ENCODE measurements around the gene EPHA6.

DNA sequence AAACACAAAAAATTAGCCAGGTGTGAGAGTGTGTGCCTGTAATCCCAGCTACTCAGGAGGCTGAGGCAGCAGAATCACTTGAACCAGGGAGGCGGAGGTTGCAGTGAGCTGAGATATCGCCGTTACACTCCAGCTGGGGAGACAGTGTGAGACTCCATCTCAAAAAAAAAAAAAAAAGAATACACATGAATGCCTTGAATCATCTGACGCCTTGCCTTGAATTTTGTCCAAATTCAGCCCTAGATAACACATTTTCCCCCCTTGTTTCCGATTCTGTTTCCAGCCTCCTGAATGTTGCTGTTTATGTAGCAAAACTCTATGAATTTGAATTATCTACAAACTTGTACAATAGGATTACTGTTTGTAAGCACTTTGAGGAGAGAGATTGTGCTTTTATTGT lies 851.5 kb downstream of the EPHA6 start:
- TF ChIP-seq POLR2A (IDR thresholded peaks at IDR 0.05), result no peak
- TF ChIP-seq, protein P1, sequence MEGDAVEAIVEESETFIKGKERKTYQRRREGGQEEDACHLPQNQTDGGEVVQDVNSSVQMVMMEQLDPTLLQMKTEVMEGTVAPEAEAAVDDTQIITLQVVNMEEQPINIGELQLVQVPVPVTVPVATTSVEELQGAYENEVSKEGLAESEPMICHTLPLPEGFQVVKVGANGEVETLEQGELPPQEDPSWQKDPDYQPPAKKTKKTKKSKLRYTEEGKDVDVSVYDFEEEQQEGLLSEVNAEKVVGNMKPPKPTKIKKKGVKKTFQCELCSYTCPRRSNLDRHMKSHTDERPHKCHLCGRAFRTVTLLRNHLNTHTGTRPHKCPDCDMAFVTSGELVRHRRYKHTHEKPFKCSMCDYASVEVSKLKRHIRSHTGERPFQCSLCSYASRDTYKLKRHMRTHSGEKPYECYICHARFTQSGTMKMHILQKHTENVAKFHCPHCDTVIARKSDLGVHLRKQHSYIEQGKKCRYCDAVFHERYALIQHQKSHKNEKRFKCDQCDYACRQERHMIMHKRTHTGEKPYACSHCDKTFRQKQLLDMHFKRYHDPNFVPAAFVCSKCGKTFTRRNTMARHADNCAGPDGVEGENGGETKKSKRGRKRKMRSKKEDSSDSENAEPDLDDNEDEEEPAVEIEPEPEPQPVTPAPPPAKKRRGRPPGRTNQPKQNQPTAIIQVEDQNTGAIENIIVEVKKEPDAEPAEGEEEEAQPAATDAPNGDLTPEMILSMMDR (IDR thresholded peaks at IDR 0.05), result no peak
